ENCODE data around the gene PCCB. TPM values are rescaled to one million over a fixed set of nuclear protein-coding genes. Genes with fewer than 3 reads are reported as not detected.
"Not testable (repeated sequence)": the region's sequence is repeated elsewhere in the genome, so short reads cannot be mapped to it uniquely, and the experiment has no call there.

The PCCB gene
- total RNA-seq = 60.9 and 63.6 TPM in 2 replicates

GRCh38 chr3:136250059-136250902 lies at the start of gene PCCB:
Gene PCCB (plus strand): TSS chr3:136250340. CDS start chr3:136250376, 36 bp downstream.
- peak; percentile 81 for DNase-seq (ENCODE audit: low read depth)
- Histone ChIP-seq H3K4me3 (ENCODE audit: low read depth, low read length) (peak within 1 kb of the TSS; percentile 59), H3K27me3 (ENCODE audit: control insufficient read depth, insufficient read depth, low read length) (no peaks in the 10 kb centered on the region), H3K36me3 (ENCODE audit: control insufficient read depth, insufficient read depth, low read length) (no peaks in the 10 kb centered on the region)
- peak; percentile 79 for TF ChIP-seq CTCF (IDR thresholded peaks at IDR 0.05; ENCODE audit: insufficient read depth, low read length, poor library complexity, severe bottlenecking)

GRCh38 chr3:136207489-136208115 lies 42.5 kb upstream of the PCCB start:
- no peak for TF ChIP-seq CTCF (IDR thresholded peaks at IDR 0.05; ENCODE audit: insufficient read depth, low read length, poor library complexity, severe bottlenecking)
- no peaks in the 10 kb centered on the region for H3K36me3 ChIP-seq (ENCODE audit: control insufficient read depth, insufficient read depth, low read length)
- H3K27me3 ChIP-seq (ENCODE audit: control insufficient read depth, insufficient read depth, low read length) = no peaks in the 10 kb centered on the region
- DNase-seq (ENCODE audit: low read depth) = no peak
- H3K4me3 ChIP-seq (ENCODE audit: low read depth, low read length) = no peak overlapping the region

GRCh38 chr3:136209921-136210320 lies 40.2 kb upstream of the PCCB start:
- no peak for DNase-seq (ENCODE audit: low read depth)
- Histone ChIP-seq H3K27me3 (ENCODE audit: control insufficient read depth, insufficient read depth, low read length) (no peaks in the 10 kb centered on the region), H3K36me3 (ENCODE audit: control insufficient read depth, insufficient read depth, low read length) (no peaks in the 10 kb centered on the region), H3K4me3 (ENCODE audit: low read depth, low read length) (no peak overlapping the region)
- no peak for TF ChIP-seq CTCF (IDR thresholded peaks at IDR 0.05; ENCODE audit: insufficient read depth, low read length, poor library complexity, severe bottlenecking)

GRCh38 chr3:136211547-136211946 lies 38.6 kb upstream of the PCCB start:
- no peak for TF ChIP-seq CTCF (IDR thresholded peaks at IDR 0.05; ENCODE audit: insufficient read depth, low read length, poor library complexity, severe bottlenecking)

GRCh38 chr3:136222746-136223145 lies 27.4 kb upstream of the PCCB start:
- not testable (repeated sequence) for DNase-seq (ENCODE audit: low read depth); H3K36me3 ChIP-seq (ENCODE audit: control insufficient read depth, insufficient read depth, low read length); H3K27me3 ChIP-seq (ENCODE audit: control insufficient read depth, insufficient read depth, low read length); H3K4me3 ChIP-seq (ENCODE audit: low read depth, low read length)

More at GRCh38 chr3:136211547-136211946, 38.6 kb upstream of the PCCB start:
- no peaks in the 10 kb centered on the region for H3K27me3 ChIP-seq (ENCODE audit: control insufficient read depth, insufficient read depth, low read length)
- H3K4me3 ChIP-seq (ENCODE audit: low read depth, low read length) = no peak overlapping the region
- no peak for DNase-seq (ENCODE audit: low read depth)
- H3K36me3 ChIP-seq (ENCODE audit: control insufficient read depth, insufficient read depth, low read length) = no peaks in the 10 kb centered on the region

GRCh38 chr3:136232413-136232812 lies 17.7 kb upstream of the PCCB start:
- no peak for TF ChIP-seq CTCF (IDR thresholded peaks at IDR 0.05; ENCODE audit: insufficient read depth, low read length, poor library complexity, severe bottlenecking)
- Histone ChIP-seq H3K4me3 (ENCODE audit: low read depth, low read length) (no peak overlapping the region), H3K27me3 (ENCODE audit: control insufficient read depth, insufficient read depth, low read length) (no peaks in the 10 kb centered on the region), H3K36me3 (ENCODE audit: control insufficient read depth, insufficient read depth, low read length) (no peaks in the 10 kb centered on the region)
- DNase-seq (ENCODE audit: low read depth) = no peak
